Cortex of kidney (tissue), 1 donor: Measurements from ENCODE around the gene FRMPD2.
"Not testable (repeated sequence)": the region's sequence is repeated elsewhere in the genome, so short reads cannot be mapped to it uniquely, and the experiment has no call there.

Experiments used
- DNase-seq: peaks from one replicate; lab custom pipeline; 2025; lab: John Stamatoyannopoulos, UW

FRMPD2 gene

DNA sequence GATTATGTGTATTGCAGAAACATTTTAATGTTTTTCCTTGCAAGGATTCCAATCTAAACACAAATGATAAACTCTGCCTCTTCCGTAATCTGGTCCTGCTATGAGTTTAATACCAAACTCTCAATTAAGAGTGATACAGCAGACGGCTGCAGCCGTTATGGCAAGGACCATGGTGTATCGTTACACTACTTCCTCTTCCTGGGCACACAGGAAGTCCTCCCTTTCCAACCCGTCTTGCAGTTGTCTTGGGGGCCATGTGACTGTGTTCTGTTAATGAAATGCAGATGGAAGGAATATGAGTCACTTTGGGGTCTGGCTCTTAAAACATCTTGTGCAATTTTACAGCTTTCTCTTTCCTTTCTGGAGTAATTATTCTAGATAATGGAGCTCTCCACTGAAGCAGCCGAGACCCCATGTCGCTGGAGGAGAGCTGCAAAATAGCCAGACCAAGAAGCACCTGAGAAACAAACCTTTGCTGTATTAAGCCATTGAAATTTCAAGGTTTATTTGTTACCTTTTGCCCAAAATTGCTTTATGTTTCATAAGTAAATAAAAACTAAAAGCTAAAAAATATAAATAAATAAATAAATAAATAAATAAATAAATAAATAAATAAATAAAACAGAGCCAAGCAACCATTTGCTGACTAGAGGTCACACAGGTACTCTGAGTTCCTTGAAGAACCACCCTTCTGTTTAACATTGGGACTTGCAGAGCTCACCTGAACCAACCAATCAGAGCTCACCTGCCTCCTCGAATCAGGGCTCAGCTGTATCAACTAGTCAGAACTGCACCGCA lies 74.7 kb downstream of the FRMPD2 start:
- DNase-seq, result no peak

DNA sequence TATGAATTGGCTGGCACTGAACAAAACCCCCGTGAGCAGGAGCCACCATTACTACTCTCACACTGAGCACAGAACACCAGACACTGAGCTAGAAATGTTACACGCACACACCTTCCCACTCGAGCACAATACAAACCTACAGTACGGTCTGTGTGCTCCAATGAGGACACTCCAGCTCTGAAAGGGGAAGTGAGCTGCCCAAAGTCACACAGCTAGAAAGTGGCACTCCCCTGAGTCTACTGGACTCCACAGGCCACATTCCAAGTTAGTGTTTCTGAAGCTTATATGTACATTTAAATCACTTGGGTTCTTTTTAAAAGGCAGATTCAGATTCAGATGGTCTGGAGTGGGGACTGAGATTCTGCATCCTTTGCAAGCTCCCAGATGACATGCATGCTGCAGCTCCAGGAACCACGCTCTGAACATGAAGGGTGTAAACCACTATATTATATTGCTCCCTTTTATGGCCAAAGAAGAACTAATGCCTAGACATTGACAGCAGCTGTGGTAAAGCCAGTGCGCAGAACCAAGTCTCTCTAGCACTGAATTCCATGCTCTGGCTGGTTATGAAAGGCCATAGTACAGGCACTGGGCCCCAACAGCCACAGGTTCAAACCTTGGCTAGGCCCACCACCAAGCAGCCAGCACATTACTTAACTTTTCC lies 77.1 kb downstream of the FRMPD2 start:
- no peak for DNase-seq

DNA sequence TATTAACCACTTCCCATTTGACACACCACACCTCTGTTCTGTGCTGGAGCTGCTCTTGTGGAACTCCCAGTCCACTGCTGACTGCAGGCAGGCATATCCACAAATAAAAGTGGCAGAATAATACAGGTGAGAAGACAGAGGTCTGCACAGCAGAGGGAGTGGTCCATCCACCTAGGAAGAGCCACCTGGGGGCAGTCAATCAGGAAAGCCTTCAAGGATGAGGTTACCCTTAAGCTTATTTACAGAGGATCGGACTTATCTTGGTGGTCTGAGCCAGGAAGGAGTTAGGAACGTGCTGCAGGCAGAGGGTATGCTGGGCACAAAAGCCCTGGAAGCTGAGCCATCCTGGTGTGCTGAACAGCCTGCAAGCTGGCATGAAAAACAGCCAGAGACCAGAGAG lies 78.7 kb downstream of the FRMPD2 start:
- no peak for DNase-seq

DNA sequence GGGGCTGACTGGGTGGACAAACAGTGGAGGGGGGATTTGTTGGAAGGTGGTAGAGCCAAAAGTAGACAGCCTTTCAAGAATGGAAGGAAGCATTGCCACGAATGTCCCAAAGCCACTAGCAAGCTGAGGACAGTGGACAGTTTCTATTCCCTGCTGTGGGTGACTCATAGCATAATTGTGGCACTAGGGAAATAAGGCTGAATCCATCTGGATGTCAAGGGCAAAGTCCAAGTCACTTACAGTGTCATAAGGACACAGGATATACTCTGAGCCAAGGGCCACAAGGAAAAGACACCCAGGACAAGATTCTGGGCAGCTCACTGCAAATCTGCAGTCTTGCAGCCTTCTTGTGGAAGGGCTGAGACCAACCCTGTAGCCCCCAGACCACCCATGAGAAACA lies 79.7 kb downstream of the FRMPD2 start:
- no peak for DNase-seq

DNA sequence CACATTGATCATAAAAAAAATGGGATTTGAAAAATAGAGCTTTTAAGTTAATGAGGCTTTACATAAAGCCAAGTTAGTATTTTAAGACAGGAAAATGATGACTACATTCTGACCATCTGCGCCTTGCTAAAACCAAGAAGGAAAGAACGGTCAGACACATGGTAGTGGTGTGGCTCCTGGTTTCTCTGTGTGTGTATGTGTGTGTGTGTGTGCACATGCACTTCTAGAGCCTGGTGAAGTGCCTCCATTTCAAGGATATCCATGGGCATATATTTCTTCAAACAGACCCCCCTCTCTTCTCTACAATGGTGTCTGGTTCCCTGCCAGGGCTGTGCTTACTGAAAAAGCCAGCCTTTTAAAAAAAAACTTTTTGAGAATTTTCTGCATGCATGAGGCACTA lies 80.9 kb downstream of the FRMPD2 start:
- DNase-seq, result no peak

DNA sequence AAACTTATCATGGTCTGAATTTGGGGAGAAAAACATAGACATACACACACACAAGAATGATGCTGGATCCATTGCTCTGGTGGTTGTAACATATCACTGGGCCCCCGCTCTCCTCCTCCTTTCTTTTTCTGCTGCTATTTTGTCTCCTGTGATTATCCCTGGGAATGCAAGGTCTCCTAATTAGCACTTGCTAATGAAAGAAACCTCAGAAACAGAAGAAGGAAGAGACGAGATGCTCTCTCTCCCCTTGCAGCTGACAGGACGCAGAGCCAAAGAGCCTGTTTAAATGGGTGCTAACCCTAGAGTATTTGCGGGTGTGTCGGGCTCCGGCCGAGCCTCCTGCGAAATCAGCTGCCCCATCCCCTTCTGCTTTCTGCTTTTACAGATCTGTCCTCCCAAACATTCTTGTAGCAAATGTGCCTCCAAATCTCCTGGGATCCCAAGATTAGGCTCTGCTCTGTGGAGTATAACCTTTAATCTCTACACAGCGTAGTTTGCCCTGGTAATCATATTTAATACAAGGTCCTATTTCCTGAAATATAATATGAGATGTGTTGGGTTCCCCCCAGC lies 81.5 kb downstream of the FRMPD2 start:
- DNase-seq, result no peak

DNA sequence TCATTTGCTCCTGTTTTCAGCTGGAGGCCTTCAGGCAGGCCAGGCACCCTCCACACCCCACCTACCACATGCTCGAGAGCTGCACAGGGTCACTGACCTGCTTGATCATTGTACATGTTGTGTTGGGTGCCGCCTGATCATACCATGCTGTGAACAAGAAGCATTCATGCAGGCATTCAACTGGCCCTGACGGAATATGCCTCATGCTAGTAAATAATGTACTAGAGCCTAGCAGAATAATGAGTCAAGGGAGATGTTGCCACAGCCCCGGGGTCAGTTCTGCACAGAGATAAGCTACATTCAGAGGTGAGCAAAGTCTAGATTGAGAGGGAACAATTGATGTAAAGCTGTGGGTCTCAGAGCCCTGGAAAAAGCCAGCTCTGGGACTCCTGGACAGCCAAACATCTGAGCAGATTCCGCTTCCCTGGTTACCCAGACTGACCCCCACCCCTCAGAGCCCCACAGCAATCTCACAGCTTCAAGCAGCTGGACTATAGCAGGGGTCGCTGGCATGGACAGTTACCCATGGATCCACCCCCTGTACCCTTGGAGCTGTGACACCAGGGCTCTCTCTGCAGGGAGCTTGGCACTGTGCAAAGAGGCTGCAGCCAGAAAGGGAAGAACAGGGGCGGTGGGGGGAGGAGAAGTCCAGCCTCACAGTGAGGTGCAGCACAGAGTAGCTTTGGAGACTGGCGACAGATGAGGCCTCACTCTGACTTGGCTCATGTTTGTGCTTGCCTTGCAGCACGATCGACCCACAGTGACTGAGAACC lies 86.6 kb downstream of the FRMPD2 start:
- no peak for DNase-seq

DNA sequence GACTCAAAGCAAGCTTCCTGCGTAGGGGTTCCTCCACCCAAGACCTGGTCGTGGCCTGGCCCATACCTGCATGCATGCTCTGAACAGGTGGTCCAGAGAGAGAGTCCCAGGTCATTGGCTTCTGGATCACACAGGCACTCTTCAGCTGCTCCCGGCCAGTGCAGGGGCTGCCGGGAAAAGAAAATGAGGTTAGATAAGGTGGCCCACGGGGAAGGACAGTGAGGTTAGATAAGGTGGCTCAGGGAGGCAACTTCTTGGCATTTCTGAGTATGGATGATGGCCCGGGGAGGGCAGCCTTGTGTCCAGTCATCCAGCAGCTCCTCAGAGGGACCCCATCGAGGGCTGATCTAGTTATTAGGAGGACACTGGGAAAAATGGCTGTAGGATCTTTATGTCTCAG lies 87.4 kb downstream of the FRMPD2 start:
- no peak for DNase-seq

DNA sequence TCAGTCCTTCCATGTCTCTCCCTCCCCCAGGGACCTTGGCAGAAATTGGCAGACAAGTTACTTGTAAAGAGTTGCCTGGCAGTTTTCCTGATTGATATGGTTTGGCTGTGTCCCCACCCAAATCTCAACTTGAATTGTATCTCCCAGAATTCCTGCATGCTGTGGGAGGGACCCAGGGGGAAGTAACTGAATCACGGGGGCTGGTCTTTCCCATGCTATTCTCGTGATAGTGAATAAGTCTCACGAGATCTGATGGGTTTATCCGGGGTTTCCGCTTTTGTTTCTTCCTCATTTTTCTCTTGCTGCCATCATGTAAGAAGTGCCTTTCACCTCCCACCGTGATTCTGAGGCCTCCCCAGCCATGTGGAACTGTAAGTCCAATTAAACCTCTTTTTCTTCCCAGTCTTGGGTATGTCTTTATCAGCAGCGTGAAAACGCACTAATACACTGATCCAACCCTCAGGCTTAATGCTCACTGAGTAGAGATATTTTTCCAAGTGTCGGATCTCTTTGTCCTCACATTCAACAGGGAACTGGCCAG lies 88.2 kb downstream of the FRMPD2 start:
- not testable (repeated sequence) for DNase-seq

DNA sequence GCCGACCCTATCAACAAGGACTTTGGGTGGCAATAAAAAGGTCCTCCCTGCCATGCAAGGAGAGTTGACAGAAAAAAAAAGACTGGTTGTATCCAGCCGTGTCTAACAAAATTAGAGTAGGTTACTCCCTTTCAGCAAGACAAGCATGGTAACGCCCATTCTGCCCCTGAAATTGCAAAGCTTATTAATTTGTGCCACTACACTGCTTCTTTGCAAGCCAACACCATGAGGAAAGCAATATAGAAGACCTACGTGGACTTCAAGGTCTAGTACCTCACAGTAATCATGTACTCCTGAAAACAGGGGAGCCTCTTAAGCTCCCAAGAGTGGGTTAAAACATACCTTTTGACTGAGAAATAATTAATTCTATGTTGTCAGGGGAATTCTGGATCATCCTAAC lies 90.3 kb downstream of the FRMPD2 start:
- DNase-seq, result no peak

DNA sequence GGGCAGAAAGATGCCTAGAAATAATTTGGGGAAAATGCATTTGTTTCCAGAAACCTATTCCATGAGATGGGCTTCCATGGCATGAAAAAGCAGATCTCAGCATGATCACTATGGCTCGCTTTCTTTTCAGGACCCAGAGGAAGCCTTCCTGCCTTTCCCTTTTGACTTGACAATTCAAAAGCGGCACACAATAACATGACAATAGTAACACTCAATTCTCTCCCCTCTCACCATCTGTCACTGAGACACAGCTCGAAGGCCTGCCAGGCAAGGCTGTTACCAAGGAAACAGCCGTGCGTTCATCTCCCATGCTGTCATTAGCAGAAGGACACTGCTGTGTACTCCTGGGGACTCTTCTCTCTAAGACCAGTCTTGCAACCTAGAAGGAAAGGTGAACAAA lies 101.8 kb downstream of the FRMPD2 start:
- not testable (repeated sequence) for DNase-seq

DNA sequence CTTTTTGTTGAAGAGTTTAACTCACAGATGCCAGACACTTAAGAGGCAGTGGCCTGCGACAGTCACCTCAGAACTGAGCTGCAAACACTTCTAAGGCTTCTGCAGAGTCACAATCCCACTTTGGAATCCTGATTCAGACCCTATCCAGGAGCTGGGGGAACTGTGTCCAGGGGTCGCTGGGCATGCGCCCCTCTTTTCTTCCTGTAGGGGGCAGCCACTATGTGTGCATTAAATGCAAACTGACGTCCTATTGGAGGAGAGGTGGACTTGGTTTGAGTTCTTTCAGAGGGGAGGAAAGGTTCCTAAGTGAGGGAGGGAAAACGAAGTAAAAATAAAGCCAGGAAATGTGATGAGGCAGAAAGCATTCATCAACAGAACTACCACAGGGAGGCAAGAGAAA lies 113.8 kb downstream of the FRMPD2 start:
- not testable (repeated sequence) for DNase-seq

DNA sequence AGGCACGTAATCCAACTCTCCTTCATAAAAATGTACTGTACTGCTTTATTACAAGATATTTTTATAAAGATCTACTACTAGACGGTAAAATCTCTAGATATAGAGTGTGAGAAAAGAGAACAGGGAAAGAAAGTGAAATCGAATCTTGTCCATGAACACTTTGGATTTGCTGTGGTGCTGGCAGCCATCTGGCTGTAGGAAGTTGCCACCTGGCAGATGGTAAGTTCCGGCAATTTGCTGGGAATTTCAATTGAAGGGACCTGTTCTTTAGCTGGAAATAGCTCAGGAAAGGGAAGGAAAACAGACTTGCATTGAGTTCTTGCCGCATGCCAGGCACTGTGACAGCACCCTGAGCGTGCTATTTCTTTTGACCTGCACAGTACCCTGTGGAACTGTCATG lies 114.3 kb downstream of the FRMPD2 start:
- DNase-seq, result not testable (repeated sequence)

DNA sequence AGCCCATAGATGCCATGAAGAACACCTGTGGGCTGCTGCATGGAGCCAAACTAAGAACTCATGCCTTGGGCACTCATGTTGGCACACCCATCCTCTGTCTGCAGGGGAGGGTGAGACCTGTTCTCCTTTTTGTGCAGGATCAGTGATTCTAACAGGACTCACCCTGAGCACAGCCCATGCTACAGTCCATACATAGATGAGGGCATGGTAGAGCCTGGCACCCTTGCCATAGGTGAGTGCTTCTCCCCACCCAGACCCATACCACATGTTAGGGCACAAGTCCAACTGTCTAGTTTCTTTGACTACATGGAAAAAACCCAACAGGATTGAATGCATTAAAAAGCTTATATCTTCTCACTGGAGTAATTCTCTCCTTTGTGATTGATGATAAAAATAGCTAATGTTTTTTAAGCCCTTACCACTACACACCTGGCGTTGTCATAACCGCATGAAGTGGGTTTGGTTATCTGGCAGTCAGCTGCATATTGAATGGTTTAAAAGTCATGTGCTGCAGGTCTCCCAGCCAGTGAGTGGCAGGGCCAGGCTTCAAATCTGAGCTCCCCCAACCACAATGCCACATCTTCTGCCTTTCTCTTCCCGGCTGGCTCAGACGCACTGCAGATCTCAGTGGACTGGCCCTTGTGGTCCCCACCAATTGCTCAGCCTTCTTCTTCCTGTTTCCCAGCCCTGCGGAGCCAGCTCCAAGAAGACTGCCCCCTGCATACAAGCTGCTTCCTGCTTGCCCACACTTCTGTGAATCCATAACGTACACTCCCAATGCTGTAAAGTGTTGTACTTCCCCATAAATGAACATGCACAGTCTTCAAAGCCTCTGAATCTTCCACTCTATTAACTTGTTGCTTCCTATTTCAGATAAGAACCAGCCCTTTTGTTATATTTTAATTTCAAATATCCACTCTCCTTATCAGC lies 120.0 kb downstream of the FRMPD2 start:
- not testable (repeated sequence) for DNase-seq

DNA sequence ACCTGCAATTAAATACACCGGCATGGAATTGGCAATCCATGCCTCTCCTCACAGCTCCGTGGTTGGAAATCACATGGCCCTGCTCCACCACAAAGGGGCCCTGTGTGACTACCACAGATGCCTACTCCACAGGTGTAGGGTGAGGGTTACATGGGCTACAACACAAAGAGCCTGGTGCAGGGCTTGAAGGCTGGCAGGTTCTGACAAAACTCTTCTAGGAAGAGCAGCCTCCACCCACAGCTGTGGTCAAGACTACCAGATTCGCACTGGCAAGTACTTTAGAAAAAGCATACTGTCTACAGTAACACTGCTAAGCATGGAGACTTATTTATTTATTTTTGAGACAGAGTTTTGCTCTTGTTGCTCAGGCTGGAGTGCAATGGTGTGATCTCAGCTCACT lies 126.9 kb downstream of the FRMPD2 start:
- DNase-seq, result not testable (repeated sequence)

DNA sequence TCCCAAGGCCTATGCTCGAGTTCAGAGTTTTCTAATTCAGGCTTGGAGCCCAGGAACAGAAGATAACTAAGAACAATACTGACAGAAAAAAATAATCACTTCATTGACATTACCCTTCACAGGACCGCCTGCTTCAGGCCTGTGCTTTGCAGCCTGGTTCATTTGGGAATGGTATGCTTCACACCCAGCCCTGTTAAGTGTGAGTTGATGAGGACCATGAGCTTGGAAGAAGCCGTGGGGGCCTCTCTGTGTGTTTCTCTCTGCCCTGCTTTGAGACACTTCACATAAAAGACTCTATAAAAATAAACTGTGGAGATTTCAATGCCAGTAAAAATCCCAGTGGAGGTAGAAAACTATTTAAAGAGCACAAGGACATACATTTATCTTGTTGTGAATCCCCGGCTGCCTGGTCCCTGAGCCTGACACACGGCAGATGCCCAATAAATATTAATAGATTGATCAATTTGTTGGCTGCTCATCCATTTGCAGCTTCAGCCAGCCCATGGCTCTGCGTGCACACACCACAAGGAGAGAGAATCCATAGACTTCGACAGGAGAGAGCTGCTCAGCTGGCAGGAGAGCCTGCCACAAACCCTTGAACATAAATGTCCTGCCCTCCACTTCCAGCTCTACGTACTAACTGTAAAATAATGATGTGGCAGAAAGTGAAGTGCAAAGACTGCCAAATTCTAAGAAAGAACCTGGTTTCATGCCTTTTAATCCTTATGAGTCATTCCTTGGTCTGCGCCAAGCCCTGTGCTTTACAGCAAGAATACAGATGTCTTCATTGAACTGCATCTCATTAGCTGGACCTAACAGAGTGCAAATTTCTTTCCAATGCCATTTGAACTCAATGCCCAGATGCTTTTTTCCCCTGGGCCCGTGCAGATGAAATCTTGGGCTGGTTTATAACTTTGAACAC lies 130.5 kb downstream of the FRMPD2 start:
- not testable (repeated sequence) for DNase-seq

DNA sequence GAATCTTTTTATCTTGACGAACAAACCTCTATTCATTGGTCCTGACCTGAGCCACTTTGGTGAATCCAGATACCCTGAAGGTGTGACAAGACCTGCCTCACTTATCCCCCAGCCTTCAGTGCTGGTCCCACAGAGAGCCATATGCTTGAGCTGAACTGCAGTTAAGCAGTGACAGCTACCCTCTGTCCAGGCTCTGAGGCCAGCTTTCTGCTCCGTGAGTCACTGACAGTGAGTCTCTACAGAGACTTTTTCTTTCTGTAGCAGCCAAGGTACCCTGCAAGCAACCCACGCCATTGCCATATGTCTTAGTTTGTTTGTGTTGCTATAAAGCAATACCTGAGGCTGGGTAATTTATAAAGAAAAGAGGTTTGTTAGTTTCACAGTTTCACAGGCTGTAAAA lies 133.5 kb downstream of the FRMPD2 start:
- not testable (repeated sequence) for DNase-seq

DNA sequence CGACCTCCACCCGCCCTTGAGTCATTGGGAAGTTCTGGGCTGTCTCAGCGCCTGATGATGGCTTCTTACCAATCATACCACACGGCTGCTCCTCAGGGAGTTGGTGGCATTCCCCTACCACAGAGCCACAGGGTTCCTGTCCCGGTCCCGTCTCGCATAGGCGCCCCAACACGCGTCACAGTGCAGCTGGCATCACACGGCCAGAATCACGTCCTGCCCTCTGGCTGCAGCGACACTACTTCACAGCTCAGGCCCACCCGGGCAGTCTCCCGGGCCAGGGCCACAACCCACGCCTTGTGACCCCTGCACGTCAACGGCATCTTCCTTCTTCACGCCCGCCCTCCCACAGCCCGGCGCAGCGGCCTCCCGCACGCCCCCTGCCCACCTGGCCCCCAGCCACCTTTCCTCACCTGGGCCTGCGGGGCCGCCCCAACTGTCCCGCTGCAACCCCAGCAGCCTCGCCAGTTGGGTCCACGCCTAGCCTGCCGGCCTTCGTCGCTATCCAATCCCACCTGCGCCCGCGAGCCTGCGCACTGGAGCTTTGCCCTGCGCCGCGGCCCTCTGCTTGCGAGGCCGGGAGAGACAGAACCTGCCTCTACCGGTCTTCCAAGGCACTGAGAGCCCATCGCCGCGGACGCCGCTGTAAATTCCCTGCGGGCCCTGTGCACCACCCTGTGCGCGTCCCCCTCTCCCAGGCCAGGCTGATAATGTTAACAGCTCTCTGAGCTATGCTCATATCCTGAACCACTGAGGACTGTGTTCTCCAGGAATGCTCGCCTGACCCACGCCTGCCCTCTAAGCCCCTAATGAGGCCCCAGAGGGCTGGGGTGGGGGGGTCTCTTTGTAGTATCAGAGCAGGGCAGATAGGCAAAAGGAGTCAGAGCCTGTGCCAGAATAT lies 134.3 kb downstream of the FRMPD2 start:
- not testable (repeated sequence) for DNase-seq

DNA sequence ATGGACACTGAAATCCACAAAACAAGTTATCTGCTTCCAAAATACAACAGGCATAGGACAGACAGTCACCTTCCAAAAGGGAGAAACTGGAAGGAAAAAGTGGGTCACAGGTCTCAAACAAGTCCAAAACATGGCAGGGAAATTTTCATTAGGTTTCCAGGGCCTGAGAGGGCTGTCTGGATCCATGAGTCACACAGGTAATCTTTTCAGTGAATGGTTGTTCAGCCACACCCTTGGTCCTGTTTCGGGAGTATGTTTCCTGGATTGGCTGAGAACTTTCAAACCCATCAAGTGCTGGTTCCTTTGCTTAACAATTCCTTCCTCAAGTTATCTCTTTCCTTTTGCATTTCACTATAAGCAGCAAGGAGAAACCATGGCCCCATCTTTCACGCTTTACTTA lies 145.5 kb downstream of the FRMPD2 start:
- not testable (repeated sequence) for DNase-seq
